ENCODE measurements around the gene DUOX1.

DNA sequence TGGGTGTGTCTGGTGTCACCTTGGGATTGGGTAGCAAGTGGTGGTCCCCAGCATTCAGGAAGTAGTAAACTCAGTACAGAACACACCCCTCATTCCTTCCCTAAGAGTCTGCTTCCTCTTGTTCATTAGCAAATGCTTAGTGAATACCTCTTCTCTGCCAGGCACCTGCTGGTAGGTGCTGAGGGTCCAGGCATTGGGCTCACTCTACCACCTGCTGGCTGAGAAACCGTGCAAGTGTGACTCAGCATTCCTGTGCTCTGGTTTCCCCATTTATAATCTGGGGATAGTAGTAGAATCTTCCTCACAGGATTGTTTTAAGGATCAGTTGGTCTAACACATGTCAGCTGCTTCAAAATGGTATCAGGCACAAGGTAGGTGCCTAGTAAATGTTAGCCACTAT is 53.2 kb downstream of the DUOX1 start:
- no peak for TF ChIP-seq EP300 (IDR thresholded peaks at IDR 0.05)
- TF ChIP-seq, protein P1, sequence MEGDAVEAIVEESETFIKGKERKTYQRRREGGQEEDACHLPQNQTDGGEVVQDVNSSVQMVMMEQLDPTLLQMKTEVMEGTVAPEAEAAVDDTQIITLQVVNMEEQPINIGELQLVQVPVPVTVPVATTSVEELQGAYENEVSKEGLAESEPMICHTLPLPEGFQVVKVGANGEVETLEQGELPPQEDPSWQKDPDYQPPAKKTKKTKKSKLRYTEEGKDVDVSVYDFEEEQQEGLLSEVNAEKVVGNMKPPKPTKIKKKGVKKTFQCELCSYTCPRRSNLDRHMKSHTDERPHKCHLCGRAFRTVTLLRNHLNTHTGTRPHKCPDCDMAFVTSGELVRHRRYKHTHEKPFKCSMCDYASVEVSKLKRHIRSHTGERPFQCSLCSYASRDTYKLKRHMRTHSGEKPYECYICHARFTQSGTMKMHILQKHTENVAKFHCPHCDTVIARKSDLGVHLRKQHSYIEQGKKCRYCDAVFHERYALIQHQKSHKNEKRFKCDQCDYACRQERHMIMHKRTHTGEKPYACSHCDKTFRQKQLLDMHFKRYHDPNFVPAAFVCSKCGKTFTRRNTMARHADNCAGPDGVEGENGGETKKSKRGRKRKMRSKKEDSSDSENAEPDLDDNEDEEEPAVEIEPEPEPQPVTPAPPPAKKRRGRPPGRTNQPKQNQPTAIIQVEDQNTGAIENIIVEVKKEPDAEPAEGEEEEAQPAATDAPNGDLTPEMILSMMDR (IDR thresholded peaks at IDR 0.05), result no peak

Measured in tibial nerve (tissue), 4 donors.